Epithelial cell of proximal tubule (primary cell): ENCODE results near the gene ELMO3. TPM values are rescaled to one million over a fixed set of nuclear protein-coding genes. Genes with fewer than 3 reads are reported as not detected.

Experiments used
- DNase-seq: peaks from one replicate; pipeline ENCODE4 v3.0.0-alpha.2; 2011; ENCODE audit warnings: low read depth
- H3K4me3 ChIP-seq: 2 replicates; pipeline ENCODE4 v1.5.1; 2011; ENCODE audit warnings: low read depth, mild to moderate bottlenecking, low read length
- total RNA-seq: library from RNA; depleted of rRNA; stranded (reverse); fragments of >200 nt; gene quantifications from 2 replicates; pipeline ENCODE4 v1.2.3, GENCODE V29; 2015
- TF ChIP-seq, protein P1 (sequence below): conservative IDR thresholded peaks from 2 replicates; pipeline ENCODE4 v1.5.1; 2012; ENCODE audit warnings: low read depth, mild to moderate bottlenecking, low read length

ELMO3 gene
- total RNA-seq, 1 donor from 2014 or later: 11.0 TPM

DNA sequence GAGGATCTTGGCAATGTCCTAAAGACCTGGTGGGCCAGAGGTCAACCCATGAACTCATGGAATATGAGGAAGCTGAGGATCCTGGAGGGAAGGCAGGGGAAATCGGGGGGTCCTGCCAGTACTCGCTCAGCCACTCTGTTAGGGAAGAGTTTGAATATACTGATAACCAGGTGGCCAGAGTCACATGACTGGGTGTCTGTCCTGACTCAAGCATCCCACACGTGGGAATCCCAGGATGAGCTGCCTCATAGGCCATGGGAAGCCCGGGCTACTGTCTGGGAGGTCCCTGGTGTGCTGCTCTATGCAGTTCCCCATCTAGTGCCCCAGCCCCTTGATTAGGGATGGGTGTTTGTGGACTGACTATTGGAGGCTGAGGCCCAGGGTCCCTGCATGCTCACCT lies 10.6 kb upstream of the ELMO3 start:
- TF ChIP-seq, protein P1, sequence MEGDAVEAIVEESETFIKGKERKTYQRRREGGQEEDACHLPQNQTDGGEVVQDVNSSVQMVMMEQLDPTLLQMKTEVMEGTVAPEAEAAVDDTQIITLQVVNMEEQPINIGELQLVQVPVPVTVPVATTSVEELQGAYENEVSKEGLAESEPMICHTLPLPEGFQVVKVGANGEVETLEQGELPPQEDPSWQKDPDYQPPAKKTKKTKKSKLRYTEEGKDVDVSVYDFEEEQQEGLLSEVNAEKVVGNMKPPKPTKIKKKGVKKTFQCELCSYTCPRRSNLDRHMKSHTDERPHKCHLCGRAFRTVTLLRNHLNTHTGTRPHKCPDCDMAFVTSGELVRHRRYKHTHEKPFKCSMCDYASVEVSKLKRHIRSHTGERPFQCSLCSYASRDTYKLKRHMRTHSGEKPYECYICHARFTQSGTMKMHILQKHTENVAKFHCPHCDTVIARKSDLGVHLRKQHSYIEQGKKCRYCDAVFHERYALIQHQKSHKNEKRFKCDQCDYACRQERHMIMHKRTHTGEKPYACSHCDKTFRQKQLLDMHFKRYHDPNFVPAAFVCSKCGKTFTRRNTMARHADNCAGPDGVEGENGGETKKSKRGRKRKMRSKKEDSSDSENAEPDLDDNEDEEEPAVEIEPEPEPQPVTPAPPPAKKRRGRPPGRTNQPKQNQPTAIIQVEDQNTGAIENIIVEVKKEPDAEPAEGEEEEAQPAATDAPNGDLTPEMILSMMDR: no peak
- no peak overlapping the region for H3K4me3 ChIP-seq
- DNase-seq: no peak

DNA sequence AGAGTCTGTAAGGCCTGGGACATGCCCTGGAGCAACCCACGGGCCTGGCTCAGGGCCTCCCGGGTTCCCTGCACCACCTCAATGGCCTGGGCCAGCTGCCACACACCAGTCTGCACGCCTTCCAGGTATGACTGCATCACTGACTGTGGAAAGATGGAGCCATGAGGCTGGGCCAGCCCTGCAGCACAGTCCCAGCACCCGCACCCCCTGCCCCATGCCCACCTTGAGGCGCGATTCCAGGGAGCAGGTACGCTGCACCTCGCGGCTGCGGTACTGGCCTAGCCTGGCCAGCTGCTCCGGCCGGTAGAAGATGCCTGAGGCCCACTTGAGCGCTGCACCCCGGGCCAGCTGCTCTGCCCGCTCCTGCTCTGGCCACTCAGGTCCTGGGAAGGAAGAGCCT lies 10.1 kb upstream of the ELMO3 start:
- no peak for DNase-seq
- TF ChIP-seq, protein P1: no peak
- no peak overlapping the region for H3K4me3 ChIP-seq

DNA sequence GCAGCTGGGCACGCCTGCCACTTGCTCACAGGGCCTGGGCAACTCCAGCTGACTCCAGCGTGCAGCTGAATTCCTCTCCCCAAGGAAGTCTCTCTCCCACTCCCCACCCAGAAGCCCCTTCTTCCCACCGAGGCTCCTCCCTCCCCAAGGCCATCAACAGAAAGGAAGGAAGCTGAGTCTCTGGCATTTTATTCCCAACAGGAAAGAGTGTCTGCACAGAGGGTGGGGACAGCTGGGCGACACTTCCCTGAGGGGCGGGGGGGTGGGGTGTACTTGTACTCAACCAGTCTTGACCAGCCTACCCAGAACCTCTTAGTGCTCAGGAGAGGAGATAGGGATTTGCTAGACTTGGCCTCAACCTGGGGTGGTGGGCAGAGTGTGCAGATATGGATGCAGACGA lies 8.9 kb upstream of the ELMO3 start, which contains the start of gene EXOC3L1:
Gene EXOC3L1, minus strand, starts transcription at position 96 of the 400 bp plus-strand sequence. CDS start 460 bp downstream, outside the sequence.
- no peak within 1 kb of the TSS for H3K4me3 ChIP-seq
- TF ChIP-seq, protein P1: no peak
- no peak for DNase-seq

DNA sequence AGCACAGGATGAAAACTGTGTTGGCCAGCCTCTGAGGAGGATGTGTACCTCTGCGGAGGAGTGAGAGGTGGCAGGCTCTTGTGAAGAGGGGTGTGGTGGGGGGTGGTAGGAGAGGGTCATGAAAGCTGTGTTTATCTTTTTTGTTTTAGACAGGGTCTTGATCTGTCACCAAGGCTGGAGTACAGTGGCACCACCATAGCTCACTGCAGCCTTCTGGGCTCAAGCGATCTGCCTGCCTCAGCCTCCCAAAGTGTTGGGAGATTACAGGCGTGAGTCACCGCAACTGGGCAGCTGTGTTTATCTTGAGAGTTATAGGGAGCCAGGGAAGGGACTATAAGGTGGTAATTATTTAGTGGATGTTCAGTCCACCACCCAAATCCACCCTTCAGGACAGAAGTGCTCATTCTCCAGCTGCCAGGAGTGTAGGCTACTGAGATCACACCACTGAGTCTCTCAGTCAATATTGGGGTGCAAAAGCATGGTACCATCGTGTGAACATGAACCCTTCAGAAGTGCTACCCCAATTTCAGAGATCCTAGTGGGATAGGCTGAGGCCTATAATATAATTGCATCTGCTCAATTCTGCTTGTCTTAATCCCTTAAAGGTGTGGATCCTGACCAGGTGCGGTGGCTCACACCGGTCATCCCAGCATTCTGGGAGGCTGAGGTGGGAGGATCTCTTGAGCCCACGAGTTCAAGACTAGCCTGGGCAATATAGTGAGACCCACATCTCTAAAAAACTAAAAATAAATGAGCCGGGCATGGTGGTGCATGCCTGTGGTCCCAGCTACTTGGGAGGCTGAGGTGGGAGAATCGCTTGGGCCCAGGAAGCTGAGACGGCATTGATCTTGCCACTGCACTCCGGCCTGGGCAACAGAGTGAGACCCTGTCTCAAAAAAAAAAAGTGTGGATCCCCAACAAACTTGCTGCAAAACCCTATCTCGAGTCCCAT lies 8.2 kb upstream of the ELMO3 start:
- DNase-seq: no peak
- TF ChIP-seq, protein P1: no peak
- no peak overlapping the region for H3K4me3 ChIP-seq

DNA sequence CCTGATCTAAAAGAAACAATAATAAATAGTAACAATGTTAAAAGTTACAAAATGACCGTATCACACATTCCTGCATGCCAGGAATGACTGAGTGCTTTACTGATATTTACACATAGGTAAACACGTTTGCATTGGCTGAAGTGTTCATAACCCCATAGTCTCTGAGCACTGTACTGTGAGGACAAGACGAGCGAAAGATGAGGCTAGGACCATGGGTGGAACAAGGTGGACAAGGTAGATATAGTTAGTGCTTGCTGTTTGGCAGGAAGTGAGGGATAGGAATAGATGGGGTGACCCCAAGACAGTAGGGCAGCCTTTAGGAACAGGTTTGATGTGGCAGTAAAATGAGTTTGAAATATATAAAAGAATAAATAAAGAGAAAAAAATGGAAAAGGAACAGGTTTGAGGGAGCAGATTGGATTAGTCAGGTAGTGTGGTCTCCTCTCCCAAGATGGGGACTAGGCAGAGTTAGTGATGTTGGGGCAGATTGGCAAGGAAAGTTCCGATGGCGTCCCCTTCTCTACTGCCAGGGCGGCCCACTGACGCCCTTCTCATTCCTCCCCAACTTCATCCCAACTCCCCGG lies 7.4 kb upstream of the ELMO3 start:
- DNase-seq: no peak
- TF ChIP-seq, protein P1: no peak
- peak overlapping the region; percentile 38 for H3K4me3 ChIP-seq

DNA sequence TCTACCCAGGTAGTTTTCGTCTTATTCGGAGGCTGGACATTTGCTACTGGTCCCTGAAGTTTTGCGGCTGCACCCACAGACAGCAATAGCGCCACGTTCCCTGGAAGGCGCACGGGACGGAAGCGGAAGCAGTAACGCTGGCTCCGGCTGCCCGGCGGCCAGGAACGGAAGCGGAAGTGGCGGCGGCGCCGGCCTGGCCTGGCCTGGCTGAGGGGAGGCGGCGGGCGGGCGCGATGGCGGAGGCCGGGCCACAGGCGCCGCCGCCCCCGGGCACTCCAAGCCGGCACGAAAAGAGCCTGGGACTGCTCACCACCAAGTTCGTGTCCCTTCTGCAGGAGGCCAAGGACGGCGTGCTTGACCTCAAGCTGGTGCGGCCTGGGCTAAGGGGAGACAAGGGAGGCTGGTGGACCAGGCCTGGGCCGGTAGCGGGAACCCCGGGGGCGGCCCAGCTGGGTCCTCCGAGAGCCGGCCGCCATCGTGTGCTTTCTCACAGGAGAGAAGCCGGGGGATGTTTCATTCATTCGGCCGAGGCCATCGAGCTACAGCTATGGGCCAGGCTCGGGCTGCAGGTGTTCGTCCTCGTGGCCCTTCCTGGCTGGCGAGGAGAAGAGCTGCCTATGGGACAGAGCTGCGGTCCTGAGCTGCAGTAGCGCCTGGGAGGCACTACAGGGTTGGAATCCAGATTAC lies 6.8 kb upstream of the ELMO3 start, which contains the start of gene E2F4:
Gene E2F4, plus strand, starts transcription at position 161 of the 687 bp plus-strand sequence. Its CDS starts 73 bp downstream, at position 234.
- no peak for DNase-seq
- H3K4me3 ChIP-seq: peak within 1 kb of the TSS; percentile 69
- TF ChIP-seq, protein P1: no peak
